A549 (cell line): Measurements from ENCODE around the gene CHORDC1. TPM values are rescaled to one million over a fixed set of nuclear protein-coding genes. Genes with fewer than 3 reads are reported as not detected.

Source experiments
- ATAC-seq, 2 experiments: fragments of 200-7000 bp in 1 of 2; fragments of >200 bp in 1 of 2; cut with Nextera tagmentation in 1 of 2; cut with Tn5 transposase in 1 of 2; 3 replicates each; pipeline versions ENCODE4 v1.8.0 to v1.9.1; 2018 to 2020; ENCODE audit warnings: mild to moderate bottlenecking in 1 of 2, moderate library complexity in 1 of 2
- CTCF ChIA-PET: fragments of 300-600 bp; sonication (Branson Sonifier 250); formaldehyde crosslinking; extraction: SDS; loops from one replicate; lab custom pipeline; 2021; ENCODE audit warnings: antibody characterized with exemption, inconsistent platforms; lab: Yijun Ruan, JAX
- POLR2A ChIA-PET: fragments of 350-600 bp; formaldehyde crosslinking; extraction: SDS; loops from one replicate; lab custom pipeline; 2021; ENCODE audit warnings: antibody characterized with exemption, inconsistent platforms; lab: Yijun Ruan, JAX
- DNase-seq, 2 experiments: peaks; one replicate each; pipeline versions ENCODE4 v3.0.0 to v3.0.0-alpha.2; 2011 to 2016; ENCODE audit warnings: low read depth in 1 of 2, low spot score in 1 of 2
- FAIRE-seq: peaks from 2 replicates; lab custom pipeline; 2011; peaks lifted over from hg19 to GRCh38; lab: Jason Lieb, UNC
- H3K27ac ChIP-seq, 2 experiments: fragments of >200 bp; sonication (Bioruptor Twin); formaldehyde crosslinking; 3 replicates each; pipeline ENCODE4 v1.5.1; 2016 to 2017
- H3K4me1 ChIP-seq: fragments of >200 bp; sonication (Bioruptor Twin); formaldehyde crosslinking; 3 replicates; pipeline ENCODE4 v1.6.1; 2016
- H3K4me2 ChIP-seq: fragments of >200 bp; sonication (Bioruptor Twin); formaldehyde crosslinking; 3 replicates; pipeline ENCODE4 v1.6.1; 2016
- H3K4me3 ChIP-seq: fragments of >200 bp; sonication (Bioruptor Twin); formaldehyde crosslinking; 3 replicates; pipeline ENCODE4 v1.5.1; 2016
- H3K9me3 ChIP-seq: fragments of >200 bp; sonication (Bioruptor Twin); formaldehyde crosslinking; 3 replicates; pipeline ENCODE4 v1.6.1; 2016
- BHLHE40 ChIP-seq: IDR thresholded peaks from 2 replicates; pipeline ENCODE4 v1.6.1; 2012; ENCODE audit warnings: low read depth, low read length, inconsistent platforms
- CBX8 ChIP-seq: fragments of 200-600 bp; sonication (generic); IDR thresholded peaks from 2 replicates; pipeline ENCODE4 v1.6.1; 2016
- CEBPB ChIP-seq, 2 experiments: fragments of >200 bp in 1 of 2; sonication (Bioruptor Twin) in 1 of 2; formaldehyde crosslinking in 1 of 2; IDR thresholded peaks; 2 replicates each; pipeline ENCODE4 v1.6.1; 2012 to 2016
- CHD4 ChIP-seq: fragments of 200-600 bp; sonication (generic); IDR thresholded peaks from 2 replicates; pipeline ENCODE4 v1.6.1; 2016; ENCODE audit warnings: antibody characterized with exemption, mild to moderate bottlenecking, borderline replicate concordance
- CTCF ChIP-seq: fragments of >200 bp; sonication (Bioruptor Twin); formaldehyde crosslinking; IDR thresholded peaks from 3 replicates; pipeline ENCODE4 v1.5.1; 2016
- E2F6 ChIP-seq: IDR thresholded peaks from 2 replicates; pipeline ENCODE4 v1.6.1; 2012; ENCODE audit warnings: low read depth, borderline replicate concordance
- EHF ChIP-seq: fragments of 250-450 bp; sonication (Bioruptor Pico); IDR thresholded peaks from 2 replicates; pipeline ENCODE4 v1.5.0; 2020; ENCODE audit warnings: mild to moderate bottlenecking
- EP300 ChIP-seq, 2 experiments: fragments of >200 bp; sonication (Bioruptor Twin); formaldehyde crosslinking; IDR thresholded peaks; 2 replicates in 1 of 2; 3 replicates in 1 of 2; pipeline ENCODE4 v1.6.1; 2016 to 2017
- FOSL2 ChIP-seq, 2 experiments: fragments of 450-650 bp in 1 of 2; fragments of >200 bp in 1 of 2; sonication (Bioruptor Twin) in 1 of 2; formaldehyde crosslinking; IDR thresholded peaks; 2 replicates each; pipeline versions ENCODE4 v1.5.0 to v1.6.1; 2016 to 2020; ENCODE audit warnings: mild to moderate bottlenecking in 1 of 2, moderate library complexity in 1 of 2
- FOXS1 ChIP-seq: fragments of 250-450 bp; sonication (Bioruptor Pico); IDR thresholded peaks from 2 replicates; pipeline ENCODE4 v1.5.0; 2020; ENCODE audit warnings: mild to moderate bottlenecking, moderate library complexity
- HEYL ChIP-seq: fragments of 250-450 bp; sonication (Bioruptor Pico); IDR thresholded peaks from 2 replicates; pipeline ENCODE4 v1.8.0; 2021; ENCODE audit warnings: mild to moderate bottlenecking, moderate library complexity
- HOXA7 ChIP-seq: fragments of 250-450 bp; sonication (Bioruptor Pico); IDR thresholded peaks from 2 replicates; pipeline ENCODE4 v1.5.0; 2020; ENCODE audit warnings: mild to moderate bottlenecking, moderate library complexity
- JUNB ChIP-seq: fragments of >200 bp; sonication (Bioruptor Twin); formaldehyde crosslinking; IDR thresholded peaks from 2 replicates; pipeline ENCODE4 v1.6.1; 2016
- KDM1A ChIP-seq: fragments of 200-600 bp; sonication (generic); IDR thresholded peaks from 2 replicates; pipeline ENCODE4 v1.6.1; 2016; ENCODE audit warnings: low read depth, mild to moderate bottlenecking
- KDM5A ChIP-seq: fragments of 200-600 bp; sonication (generic); IDR thresholded peaks from 2 replicates; pipeline ENCODE4 v1.6.1; 2016; ENCODE audit warnings: antibody characterized with exemption, mild to moderate bottlenecking
- MAFK ChIP-seq: fragments of 450-650 bp; IDR thresholded peaks from 2 replicates; pipeline ENCODE4 v1.6.1; 2014; ENCODE audit not compliant: partially characterized antibody
- MAZ ChIP-seq: fragments of 150-350 bp; IDR thresholded peaks from 2 replicates; pipeline ENCODE4 v1.6.1; 2014; ENCODE audit warnings: antibody characterized with exemption, low read depth, low read length, borderline replicate concordance
- MYC ChIP-seq: IDR thresholded peaks from 2 replicates; pipeline ENCODE4 v1.6.1; 2012; ENCODE audit warnings: mild to moderate bottlenecking, inconsistent platforms, low read length, improper control_type of control experiment, borderline replicate concordance
- NFE2L2 ChIP-seq: fragments of 150-350 bp; conservative IDR thresholded peaks from 2 replicates; pipeline ENCODE4 v1.6.1; 2014; ENCODE audit warnings: low read length
- NR3C1 ChIP-seq: fragments of >200 bp; sonication (Bioruptor Twin); formaldehyde crosslinking; IDR thresholded peaks from 3 replicates; pipeline ENCODE4 v1.6.1; 2017
- PBX3 ChIP-seq: IDR thresholded peaks from 2 replicates; pipeline ENCODE4 v1.6.1; 2012
- POLR2AphosphoS2 ChIP-seq: conservative IDR thresholded peaks from 2 replicates; pipeline ENCODE4 v1.6.1; 2012; ENCODE audit warnings: low read length, improper control_type of control experiment, inconsistent platforms
- RAD21 ChIP-seq, 2 experiments: fragments of >200 bp in 1 of 2; sonication (Bioruptor Twin) in 1 of 2; formaldehyde crosslinking in 1 of 2; IDR thresholded peaks in 1 of 2; conservative IDR thresholded peaks in 1 of 2; 2 replicates in 1 of 2; 3 replicates in 1 of 2; pipeline ENCODE4 v1.6.1; 2012 to 2018; ENCODE audit warnings: inconsistent platforms in 1 of 2
- RARB ChIP-seq: fragments of 250-450 bp; sonication (Bioruptor Pico); IDR thresholded peaks from 2 replicates; pipeline ENCODE4 v1.8.0; 2021; ENCODE audit warnings: mild to moderate bottlenecking, moderate library complexity
- RCOR1 ChIP-seq: fragments of 150-350 bp; IDR thresholded peaks from 2 replicates; pipeline ENCODE4 v1.6.1; 2014; ENCODE audit warnings: antibody characterized with exemption, low read length, low read depth
- TP53 ChIP-seq: fragments of 250-450 bp; sonication (Bioruptor Pico); IDR thresholded peaks from 2 replicates; pipeline ENCODE4 v1.5.0; 2021; ENCODE audit warnings: mild to moderate bottlenecking, moderate library complexity
- USF2 ChIP-seq: fragments of 450-650 bp; IDR thresholded peaks from 2 replicates; pipeline ENCODE4 v1.6.1; 2014; ENCODE audit warnings: antibody characterized with exemption
- ZFP36 ChIP-seq: fragments of 450-650 bp; IDR thresholded peaks from 2 replicates; pipeline ENCODE4 v1.6.1; 2014; ENCODE audit warnings: borderline replicate concordance; ENCODE audit not compliant: partially characterized antibody
- ZSCAN20 ChIP-seq: fragments of 250-450 bp; sonication (Bioruptor Pico); IDR thresholded peaks from 2 replicates; pipeline ENCODE4 v1.8.0; 2022; ENCODE audit warnings: mild to moderate bottlenecking, moderate library complexity
- WGBS: methylation state at CpG from one replicate; pipeline ENCODE4 v1.1.6; 2017; ENCODE audit errors: missing lambda C conversion rate; 5-methylcytosine and 5-hydroxymethylcytosine counted together
- polyA plus RNA-seq, 4 experiments: library from polyadenylated mRNA; depleted of rRNA in 3 of 4; stranded (reverse); fragments of >200 nt; fragmentation: RNase III in 1 of 4; extraction: RNeasy Plus Mini Kit Qiagen cat#74134 plus additional on column Dnase treatment in 1 of 4; gene quantifications; 2 replicates in 3 of 4; 3 replicates in 1 of 4; pipeline ENCODE4 v1.2.3, GENCODE V29; 2011 to 2017

Gene CHORDC1
- polyA plus RNA-seq, 2 of the 4 experiments (the other 2 are of a cell fraction): 83.8 to 163 TPM

- 86% methylated on average over 4 of the region's 4 CpGs for WGBS
- no peak overlapping the region for H3K4me3 ChIP-seq
- DNase-seq (no peak), ATAC-seq (no peak), FAIRE-seq (no peak)
- TF ChIP-seq EHF (CRISPR knock-in tag) (no peak), BHLHE40 (no peak), POLR2AphosphoS2 (no peak), TP53 (CRISPR knock-in tag) (no peak), ZSCAN20 (CRISPR knock-in tag) (no peak), E2F6 (no peak), RARB (CRISPR knock-in tag) (no peak), ZFP36 (no peak), MAZ (no peak), CHD4 (no peak), NFE2L2 (no peak), HEYL (CRISPR knock-in tag) (no peak), CEBPB (IDR thresholded peaks at IDR 0.05) (no peak), MAFK (no peak), USF2 (no peak), NR3C1 (no peak), EP300 (IDR thresholded peaks at IDR 0.05) (no peak)
- ChIA-PET POLR2A (no interaction called here), CTCF (interaction anchor here (0.9 kb wide), 1 partner anchor 12 kb away, joined by 5 read pairs; no protein-coding TSS in a partner anchor)
- no peaks in the 10 kb centered on the region for H3K4me1 ChIP-seq
- H3K4me2 ChIP-seq: no peak overlapping the region
- no peak overlapping the region for H3K27ac ChIP-seq
- H3K9me3 ChIP-seq: no peaks in the 10 kb centered on the region
Observed at GRCh38 chr11:90192869-90193582, 29.8 kb downstream of the CHORDC1 start.

GRCh38 chr11:90189011-90189410 lies 33.8 kb downstream of the CHORDC1 start:
- no peak overlapping the region for H3K4me2 ChIP-seq
- FAIRE-seq: no peak
- H3K9me3 ChIP-seq: no peaks in the 10 kb centered on the region
- CTCF ChIA-PET: interaction anchor here (1.0 kb wide), 1 partner anchor 16 kb away, joined by 4 read pairs; no protein-coding TSS in a partner anchor
- POLR2A ChIA-PET: no interaction called here
- WGBS: 94% methylated on average over 2 of the region's 2 CpGs
- no peak for DNase-seq
- ATAC-seq: no peak
- TF ChIP-seq PBX3 (no peak), HOXA7 (CRISPR knock-in tag) (no peak), RCOR1 (no peak), KDM5A (no peak), E2F6 (no peak), KDM1A (no peak), MYC (no peak), CEBPB (IDR thresholded peaks at IDR 0.05) (no peak), RAD21 (conservative IDR thresholded peaks at IDR 0.05 in 1 of 2, IDR thresholded peaks at IDR 0.05 in 1 of 2) (no peak), FOXS1 (CRISPR knock-in tag) (no peak), TP53 (CRISPR knock-in tag) (no peak), CTCF (no peak), CBX8 (no peak), FOSL2 (IDR thresholded peaks at IDR 0.05) (no peak), FOSL2 (CRISPR knock-in tag; IDR thresholded peaks at IDR 0.05) (no peak), JUNB (no peak), MAZ (no peak), BHLHE40 (no peak), EP300 (IDR thresholded peaks at IDR 0.05) (no peak), ZSCAN20 (CRISPR knock-in tag) (no peak)
- no peaks in the 10 kb centered on the region for H3K4me1 ChIP-seq
- H3K27ac ChIP-seq: no peak overlapping the region
- no peak overlapping the region for H3K4me3 ChIP-seq
